ENCODE data around the gene RNU6-1.

Gene RNU6-1

GRCh38 chr15:67835297-67836133 lies 4.3 kb downstream of the RNU6-1 start:
- Histone ChIP-seq H3K36me3 (ENCODE audit: control insufficient read depth, insufficient read depth, low read length) (no peaks in the 10 kb centered on the region), H3K4me3 (ENCODE audit: insufficient read depth, low read depth, low read length, poor library complexity, severe bottlenecking) (peak overlapping the region; percentile 65), H3K9me3 (ENCODE audit: control insufficient read depth, low read length) (no peaks in the 10 kb centered on the region), H3K27ac (ENCODE audit: insufficient read depth, low read length, poor library complexity, severe bottlenecking) (no peak overlapping the region), H3K27me3 (replicated peaks; ENCODE audit: control insufficient read depth, insufficient read depth, low read length, poor library complexity, severe bottlenecking) (peaks cover 50% of the 10 kb centered on the region), H3K4me1 (ENCODE audit: control insufficient read depth, insufficient read depth, low read length, poor library complexity, severe bottlenecking) (peaks cover 43% of the 10 kb centered on the region)
- no peak for DNase-seq

GRCh38 chr15:67834581-67835296 lies 5.1 kb downstream of the RNU6-1 start:
- Histone ChIP-seq H3K9me3 (ENCODE audit: control insufficient read depth, low read length) (no peaks in the 10 kb centered on the region), H3K4me3 (ENCODE audit: insufficient read depth, low read depth, low read length, poor library complexity, severe bottlenecking) (peak overlapping the region; percentile 65), H3K36me3 (ENCODE audit: control insufficient read depth, insufficient read depth, low read length) (no peaks in the 10 kb centered on the region), H3K27ac (ENCODE audit: insufficient read depth, low read length, poor library complexity, severe bottlenecking) (no peak overlapping the region), H3K4me1 (ENCODE audit: control insufficient read depth, insufficient read depth, low read length, poor library complexity, severe bottlenecking) (peaks cover 50% of the 10 kb centered on the region), H3K27me3 (replicated peaks; ENCODE audit: control insufficient read depth, insufficient read depth, low read length, poor library complexity, severe bottlenecking) (peaks cover 57% of the 10 kb centered on the region)
- DNase-seq = no peak

GRCh38 chr15:67833710-67834511 lies 5.9 kb downstream of the RNU6-1 start:
- H3K4me3 ChIP-seq (ENCODE audit: insufficient read depth, low read depth, low read length, poor library complexity, severe bottlenecking) = peak overlapping the region; percentile 65
- H3K9me3 ChIP-seq (ENCODE audit: control insufficient read depth, low read length) = no peaks in the 10 kb centered on the region
- H3K27me3 ChIP-seq (replicated peaks; ENCODE audit: control insufficient read depth, insufficient read depth, low read length, poor library complexity, severe bottlenecking) = peaks cover 66% of the 10 kb centered on the region
- no peak for DNase-seq
- no peak overlapping the region for H3K27ac ChIP-seq (ENCODE audit: insufficient read depth, low read length, poor library complexity, severe bottlenecking)
- H3K36me3 ChIP-seq (ENCODE audit: control insufficient read depth, insufficient read depth, low read length) = no peaks in the 10 kb centered on the region
- peaks cover 54% of the 10 kb centered on the region for H3K4me1 ChIP-seq (ENCODE audit: control insufficient read depth, insufficient read depth, low read length, poor library complexity, severe bottlenecking)

- DNase-seq = no peak
- Histone ChIP-seq H3K27me3 (replicated peaks; ENCODE audit: control insufficient read depth, insufficient read depth, low read length, poor library complexity, severe bottlenecking) (peaks cover 74% of the 10 kb centered on the region), H3K9me3 (ENCODE audit: control insufficient read depth, low read length) (no peaks in the 10 kb centered on the region), H3K36me3 (ENCODE audit: control insufficient read depth, insufficient read depth, low read length) (no peaks in the 10 kb centered on the region), H3K27ac (ENCODE audit: insufficient read depth, low read length, poor library complexity, severe bottlenecking) (no peak overlapping the region), H3K4me3 (ENCODE audit: insufficient read depth, low read depth, low read length, poor library complexity, severe bottlenecking) (peak overlapping the region; percentile 65), H3K4me1 (ENCODE audit: control insufficient read depth, insufficient read depth, low read length, poor library complexity, severe bottlenecking) (peaks cover 61% of the 10 kb centered on the region)
These were observed 6.7 kb downstream of the RNU6-1 start for GRCh38 chr15:67832897-67833709.

- H3K27me3 ChIP-seq (replicated peaks; ENCODE audit: control insufficient read depth, insufficient read depth, low read length, poor library complexity, severe bottlenecking) = peaks cover 84% of the 10 kb centered on the region
- H3K4me3 ChIP-seq (ENCODE audit: insufficient read depth, low read depth, low read length, poor library complexity, severe bottlenecking) = no peak overlapping the region
- H3K36me3 ChIP-seq (ENCODE audit: control insufficient read depth, insufficient read depth, low read length) = no peaks in the 10 kb centered on the region
- H3K4me1 ChIP-seq (ENCODE audit: control insufficient read depth, insufficient read depth, low read length, poor library complexity, severe bottlenecking) = peaks cover 70% of the 10 kb centered on the region
- no peak overlapping the region for H3K27ac ChIP-seq (ENCODE audit: insufficient read depth, low read length, poor library complexity, severe bottlenecking)
- DNase-seq = no peak
- no peaks in the 10 kb centered on the region for H3K9me3 ChIP-seq (ENCODE audit: control insufficient read depth, low read length)
These were observed 7.8 kb downstream of the RNU6-1 start for GRCh38 chr15:67832031-67832551.

- H3K36me3 ChIP-seq (ENCODE audit: control insufficient read depth, insufficient read depth, low read length) = no peaks in the 10 kb centered on the region
- H3K4me3 ChIP-seq (ENCODE audit: insufficient read depth, low read depth, low read length, poor library complexity, severe bottlenecking) = no peak overlapping the region
- DNase-seq = no peak
- H3K9me3 ChIP-seq (ENCODE audit: control insufficient read depth, low read length) = no peaks in the 10 kb centered on the region
- peaks cover 77% of the 10 kb centered on the region for H3K4me1 ChIP-seq (ENCODE audit: control insufficient read depth, insufficient read depth, low read length, poor library complexity, severe bottlenecking)
- peaks cover 89% of the 10 kb centered on the region for H3K27me3 ChIP-seq (replicated peaks; ENCODE audit: control insufficient read depth, insufficient read depth, low read length, poor library complexity, severe bottlenecking)
- no peak overlapping the region for H3K27ac ChIP-seq (ENCODE audit: insufficient read depth, low read length, poor library complexity, severe bottlenecking)
These were observed 8.5 kb downstream of the RNU6-1 start for GRCh38 chr15:67831363-67831762.

- H3K4me1 ChIP-seq (ENCODE audit: control insufficient read depth, insufficient read depth, low read length, poor library complexity, severe bottlenecking) = peaks cover 71% of the 10 kb centered on the region
- H3K27ac ChIP-seq (ENCODE audit: insufficient read depth, low read length, poor library complexity, severe bottlenecking) = no peak overlapping the region
- H3K4me3 ChIP-seq (ENCODE audit: insufficient read depth, low read depth, low read length, poor library complexity, severe bottlenecking) = no peak overlapping the region
- DNase-seq = no peak
- H3K9me3 ChIP-seq (ENCODE audit: control insufficient read depth, low read length) = no peaks in the 10 kb centered on the region
- no peaks in the 10 kb centered on the region for H3K36me3 ChIP-seq (ENCODE audit: control insufficient read depth, insufficient read depth, low read length)
- H3K27me3 ChIP-seq (replicated peaks; ENCODE audit: control insufficient read depth, insufficient read depth, low read length, poor library complexity, severe bottlenecking) = peaks cover 91% of the 10 kb centered on the region
These were observed 10.0 kb downstream of the RNU6-1 start for GRCh38 chr15:67829647-67830504.

- Histone ChIP-seq H3K4me3 (ENCODE audit: insufficient read depth, low read depth, low read length, poor library complexity, severe bottlenecking) (peak overlapping the region; percentile 3), H3K9me3 (ENCODE audit: control insufficient read depth, low read length) (no peaks in the 10 kb centered on the region), H3K36me3 (ENCODE audit: control insufficient read depth, insufficient read depth, low read length) (no peaks in the 10 kb centered on the region), H3K27me3 (replicated peaks; ENCODE audit: control insufficient read depth, insufficient read depth, low read length, poor library complexity, severe bottlenecking) (peaks cover 92% of the 10 kb centered on the region), H3K27ac (ENCODE audit: insufficient read depth, low read length, poor library complexity, severe bottlenecking) (no peak overlapping the region), H3K4me1 (ENCODE audit: control insufficient read depth, insufficient read depth, low read length, poor library complexity, severe bottlenecking) (peaks cover 67% of the 10 kb centered on the region)
- no peak for DNase-seq
These were observed 10.7 kb downstream of the RNU6-1 start for GRCh38 chr15:67828969-67829646.

All from effector memory CD4-positive, alpha-beta T cell (primary cell).